Epithelial cell of esophagus (primary cell): ENCODE measurements around the gene CLIC3.

Source experiments
- DNase-seq: peaks from one replicate; pipeline ENCODE4 v3.0.0; 2010; ENCODE audit warnings: low read depth
- H3K4me3 ChIP-seq: 2 replicates; pipeline ENCODE4 v1.5.1; 2011; ENCODE audit warnings: mild to moderate bottlenecking, low read length, control low read depth
- CTCF ChIP-seq: IDR thresholded peaks from 2 replicates; pipeline ENCODE4 v1.5.1; 2011; ENCODE audit warnings: low read depth, mild to moderate bottlenecking, low read length, control low read depth, inconsistent platforms; ENCODE audit not compliant: insufficient read depth; ENCODE audit errors: missing control alignments

CLIC3 gene

GRCh38 chr9:136955202-136955942, 41.0 kb downstream of the CLIC3 start:
- no peak for DNase-seq
- H3K4me3 ChIP-seq: no peak overlapping the region
- no peak for TF ChIP-seq CTCF

- no peak for DNase-seq
- H3K4me3 ChIP-seq: no peak overlapping the region
- no peak for TF ChIP-seq CTCF
Observed at GRCh38 chr9:136954270-136955083, 41.9 kb downstream of the CLIC3 start.

- no peak for DNase-seq
- TF ChIP-seq CTCF: no peak
- no peak overlapping the region for H3K4me3 ChIP-seq
Observed at GRCh38 chr9:136953771-136954269, 42.5 kb downstream of the CLIC3 start.

GRCh38 chr9:136952876-136953770, 43.2 kb downstream of the CLIC3 start:
- no peak for TF ChIP-seq CTCF
- H3K4me3 ChIP-seq: no peak overlapping the region
- no peak for DNase-seq

GRCh38 chr9:136952321-136952850, 44.0 kb downstream of the CLIC3 start:
- no peak for DNase-seq
- no peak overlapping the region for H3K4me3 ChIP-seq
- TF ChIP-seq CTCF: no peak

- no peak for DNase-seq
- TF ChIP-seq CTCF: no peak
- H3K4me3 ChIP-seq: no peak within 1 kb of the TSS
Observed at GRCh38 chr9:136951541-136952320, 44.6 kb downstream of the CLIC3 start, which contains the start of gene LCN12. TSS of gene LCN12 (plus strand) at chr9:136952273. CDS start at chr9:136952328, 55 bp downstream.
